Fibroblast of villous mesenchyme (primary cell): Measurements from ENCODE around the gene LRRC3B. TPM values are rescaled to one million over a fixed set of nuclear protein-coding genes. Genes with fewer than 3 reads are reported as not detected.

ENCODE experiments used
- DNase-seq: peaks from one replicate; pipeline ENCODE4 v3.0.0-alpha.2; 2010; ENCODE audit warnings: low read depth
- H3K4me3 ChIP-seq: 2 replicates; pipeline ENCODE4 v1.5.1; 2011; ENCODE audit warnings: low read depth, mild to moderate bottlenecking, low read length
- total RNA-seq: library from RNA; depleted of rRNA; stranded (reverse); fragments of >200 nt; gene quantifications from 2 replicates; pipeline ENCODE4 v1.2.3, GENCODE V29; 2012
- TF ChIP-seq, protein P1 (sequence below): IDR thresholded peaks from 2 replicates; pipeline ENCODE4 v1.5.1; 2012; ENCODE audit warnings: low read depth, mild to moderate bottlenecking, low read length; ENCODE audit not compliant: insufficient read depth

LRRC3B gene
- total RNA-seq, 1 donor = not detected

DNA sequence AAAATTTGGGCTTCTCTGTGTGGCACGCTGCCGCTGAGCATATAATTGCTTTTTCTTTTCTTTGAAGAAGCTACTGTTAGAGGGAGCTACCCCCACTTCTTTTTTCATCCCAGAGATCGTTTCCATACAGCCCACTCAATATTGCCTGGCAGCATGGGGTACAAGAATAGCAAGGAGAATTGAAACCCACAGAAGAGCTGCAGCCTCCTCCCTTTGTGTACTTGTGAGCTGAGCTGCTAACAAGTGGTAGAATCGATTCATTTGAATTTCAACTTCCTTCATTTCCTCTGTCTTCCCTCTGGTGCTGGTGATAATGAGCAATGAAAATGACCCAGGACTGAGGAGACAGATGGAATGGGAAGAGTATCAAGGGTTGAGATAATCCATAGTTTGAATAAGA is 64.9 kb downstream of the LRRC3B start:
- no peak overlapping the region for H3K4me3 ChIP-seq
- DNase-seq = no peak
- TF ChIP-seq, protein P1, sequence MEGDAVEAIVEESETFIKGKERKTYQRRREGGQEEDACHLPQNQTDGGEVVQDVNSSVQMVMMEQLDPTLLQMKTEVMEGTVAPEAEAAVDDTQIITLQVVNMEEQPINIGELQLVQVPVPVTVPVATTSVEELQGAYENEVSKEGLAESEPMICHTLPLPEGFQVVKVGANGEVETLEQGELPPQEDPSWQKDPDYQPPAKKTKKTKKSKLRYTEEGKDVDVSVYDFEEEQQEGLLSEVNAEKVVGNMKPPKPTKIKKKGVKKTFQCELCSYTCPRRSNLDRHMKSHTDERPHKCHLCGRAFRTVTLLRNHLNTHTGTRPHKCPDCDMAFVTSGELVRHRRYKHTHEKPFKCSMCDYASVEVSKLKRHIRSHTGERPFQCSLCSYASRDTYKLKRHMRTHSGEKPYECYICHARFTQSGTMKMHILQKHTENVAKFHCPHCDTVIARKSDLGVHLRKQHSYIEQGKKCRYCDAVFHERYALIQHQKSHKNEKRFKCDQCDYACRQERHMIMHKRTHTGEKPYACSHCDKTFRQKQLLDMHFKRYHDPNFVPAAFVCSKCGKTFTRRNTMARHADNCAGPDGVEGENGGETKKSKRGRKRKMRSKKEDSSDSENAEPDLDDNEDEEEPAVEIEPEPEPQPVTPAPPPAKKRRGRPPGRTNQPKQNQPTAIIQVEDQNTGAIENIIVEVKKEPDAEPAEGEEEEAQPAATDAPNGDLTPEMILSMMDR = no peak

DNA sequence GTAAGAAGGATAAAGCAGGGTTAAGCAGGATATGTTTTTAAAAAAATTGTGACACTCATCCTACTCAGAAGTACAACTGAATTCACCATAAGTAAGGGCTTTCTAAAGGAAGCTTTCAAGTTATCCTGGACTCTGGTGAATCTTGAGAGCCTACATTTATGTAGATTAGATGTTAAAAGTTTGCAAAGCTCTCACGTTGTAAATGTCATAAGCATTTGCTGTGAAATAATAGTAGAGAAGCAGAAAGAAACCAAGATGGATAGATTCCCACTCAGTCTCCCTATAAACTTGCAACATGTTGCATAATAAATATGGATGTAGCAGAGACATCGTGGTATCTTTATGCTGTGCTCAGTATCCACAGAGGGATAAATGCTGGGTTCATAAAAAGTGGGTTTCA is 77.0 kb downstream of the LRRC3B start:
- DNase-seq = no peak
- TF ChIP-seq, protein P1 = no peak

DNA sequence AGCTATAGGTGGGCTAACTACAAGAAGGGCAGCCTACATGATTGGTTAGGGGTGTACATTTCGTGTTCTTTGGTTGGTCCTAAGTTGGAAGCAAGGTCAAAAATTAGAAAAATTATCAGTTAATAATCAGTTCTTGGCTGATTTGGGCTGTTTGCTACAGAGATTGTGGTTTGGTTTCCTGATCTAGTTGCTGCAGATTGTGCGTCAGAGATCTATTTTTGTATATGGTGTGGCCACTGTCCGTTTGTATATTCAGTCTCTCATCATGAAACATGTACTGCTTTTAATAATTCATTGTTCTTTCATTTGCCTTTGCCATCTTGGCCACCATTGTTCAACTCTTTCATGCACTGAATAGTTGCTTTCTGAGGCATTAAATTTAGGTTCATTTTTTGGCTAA is 80.9 kb downstream of the LRRC3B start:
- H3K4me3 ChIP-seq = no peak overlapping the region
- TF ChIP-seq, protein P1 = no peak
- no peak for DNase-seq

More for the DNA sequence above, 77.0 kb downstream of the LRRC3B start:
- H3K4me3 ChIP-seq = no peak overlapping the region

DNA sequence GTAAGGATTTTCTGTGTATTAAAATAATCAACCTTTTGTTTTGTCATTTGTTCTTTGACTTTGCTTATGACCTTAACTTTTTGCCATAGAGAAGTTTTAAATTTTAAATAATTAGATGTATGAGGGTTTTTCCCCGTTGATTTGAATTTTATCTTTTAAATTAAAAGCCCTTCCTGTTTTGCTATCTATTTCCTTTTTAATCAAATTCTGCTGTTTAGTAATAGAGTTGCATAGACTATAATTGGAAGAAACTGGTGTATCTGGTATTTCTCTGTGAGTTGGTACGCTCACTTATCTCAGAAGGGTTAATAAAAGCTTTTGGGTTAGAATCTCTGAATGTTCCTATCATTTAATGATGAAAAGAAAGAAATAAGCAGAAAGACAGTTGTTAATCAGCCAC is 82.2 kb downstream of the LRRC3B start:
- DNase-seq = no peak
- H3K4me3 ChIP-seq = no peak overlapping the region
- TF ChIP-seq, protein P1 = no peak

DNA sequence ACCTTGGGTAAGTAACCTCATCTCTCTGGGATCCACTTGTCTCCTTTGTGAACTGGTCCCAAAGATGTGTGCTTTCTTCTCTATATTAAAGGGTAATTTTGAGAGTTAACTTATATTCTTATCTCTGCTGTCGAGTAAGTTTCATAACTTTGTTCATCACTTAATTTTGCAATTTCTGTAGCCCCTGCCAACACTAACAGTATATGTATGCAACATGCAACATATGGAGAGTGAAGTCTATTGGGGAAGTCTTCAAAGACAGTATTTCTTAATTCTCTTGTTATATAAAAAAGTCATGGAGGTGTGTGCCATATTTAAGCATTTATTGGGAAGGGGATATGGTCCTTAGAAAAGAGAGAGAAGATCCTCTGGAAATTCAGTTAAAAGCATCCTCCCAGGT is 85.9 kb downstream of the LRRC3B start:
- TF ChIP-seq, protein P1 = no peak
- no peak overlapping the region for H3K4me3 ChIP-seq
- DNase-seq = no peak

DNA sequence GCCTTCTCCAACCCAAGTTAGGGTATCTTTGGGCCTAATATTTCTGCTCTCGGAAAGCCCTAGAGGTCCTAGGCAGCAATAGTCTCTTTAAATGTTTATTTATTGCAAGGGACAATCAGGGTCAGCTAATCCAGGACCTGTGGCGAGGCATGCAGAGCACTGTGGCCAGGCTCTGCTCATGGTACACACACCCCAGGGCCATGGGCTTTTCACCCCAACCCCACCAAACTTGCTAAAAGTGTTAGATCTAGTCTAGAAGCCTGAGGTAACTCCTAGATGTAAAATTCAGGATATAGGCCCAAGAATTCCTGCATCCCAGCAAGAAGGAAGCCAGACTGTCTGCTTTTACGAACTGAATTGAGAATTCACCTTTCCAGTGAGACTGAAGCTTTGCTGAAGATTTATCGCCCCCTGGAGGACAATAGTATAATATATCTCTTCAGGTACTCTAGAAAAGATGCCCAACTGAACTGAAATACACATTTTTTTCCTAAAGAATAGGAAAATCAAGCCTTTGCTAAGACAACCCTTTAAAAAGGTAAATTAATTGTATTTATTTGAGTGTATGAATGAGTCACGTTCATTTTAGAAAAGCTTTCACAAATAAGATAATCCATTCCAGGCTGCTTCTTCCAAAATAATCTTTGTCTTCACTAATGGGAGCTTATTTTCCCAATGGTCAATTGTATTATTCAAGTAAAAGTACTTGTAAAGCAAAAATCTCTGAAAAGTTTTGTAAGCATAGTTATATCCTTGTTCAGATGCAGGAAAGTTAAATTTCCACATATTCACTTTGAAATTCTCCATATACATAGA is 89.8 kb downstream of the LRRC3B start:
- DNase-seq = peak; percentile 3
- TF ChIP-seq, protein P1 = peak; percentile 27
- no peak overlapping the region for H3K4me3 ChIP-seq
